Endothelial cell of umbilical vein (primary cell): ENCODE data around the gene RSPH6A. TPM values are rescaled to one million over a fixed set of nuclear protein-coding genes. Genes with fewer than 3 reads are reported as not detected.

Experiments
- BruUV-seq: library from RNA; stranded (reverse); fragments of 400-500 nt; replicated peaks from 2 replicates; lab custom pipeline; 2021; lab: Mats Ljungman, UMichigan
- CTCF ChIA-PET: fragments of 300-600, 350-600 bp; sonication (Branson Sonifier 250); formaldehyde crosslinking; loops from one replicate; lab custom pipeline; 2021; ENCODE audit warnings: antibody characterized with exemption, inconsistent platforms; lab: Charles Lee
- POLR2A ChIA-PET: fragments of 300-600, 350-600 bp; sonication (Branson Sonifier 250); formaldehyde crosslinking; loops from one replicate; lab custom pipeline; 2021; ENCODE audit warnings: antibody characterized with exemption, inconsistent platforms; lab: Charles Lee
- DNase-seq: peaks from one replicate; pipeline ENCODE4 v3.0.0-alpha.2; 2011; ENCODE audit warnings: low read depth, low spot score
- FAIRE-seq: peaks from 2 replicates; lab custom pipeline; 2011; peaks lifted over from hg19 to GRCh38; lab: Jason Lieb, UNC
- H2AFZ ChIP-seq: 2 replicates; pipeline ENCODE4 v1.6.0; 2012; ENCODE audit warnings: low read depth, low read length, control low read depth, inconsistent platforms
- H3K27ac ChIP-seq: 2 replicates; pipeline ENCODE4 v1.5.1; 2011; ENCODE audit warnings: low read depth, mild to moderate bottlenecking, control low read depth, low read length, moderate library complexity; ENCODE audit not compliant: insufficient read depth
- H3K27me3 ChIP-seq, 2 experiments: 2 replicates each; pipeline versions ENCODE4 v1.6.0 to v1.6.1; 2011; ENCODE audit warnings: low read length in 2 of 2, mixed read lengths in 1 of 2; ENCODE audit not compliant: control insufficient read depth in 2 of 2, insufficient read depth in 2 of 2
- H3K36me3 ChIP-seq, 2 experiments: 2 replicates in 1 of 2; 3 replicates in 1 of 2; pipeline ENCODE4 v1.5.1; 2011; ENCODE audit warnings: low read length in 2 of 2, mild to moderate bottlenecking in 1 of 2, moderate library complexity in 1 of 2; ENCODE audit not compliant: control insufficient read depth in 2 of 2, insufficient read depth in 2 of 2; ENCODE audit errors: extremely low read depth in 1 of 2
- H3K4me1 ChIP-seq: 3 replicates; pipeline ENCODE4 v1.5.1; 2011; ENCODE audit warnings: mild to moderate bottlenecking, low read length; ENCODE audit not compliant: control insufficient read depth, insufficient read depth; ENCODE audit errors: extremely low read depth
- H3K4me2 ChIP-seq: 2 replicates; pipeline ENCODE4 v1.6.1; 2011; ENCODE audit warnings: low read length, control low read depth, mixed read lengths; ENCODE audit not compliant: insufficient read depth
- H3K4me3 ChIP-seq, 3 experiments: fragments of 200-600 bp in 1 of 3; sonication (generic), shearing (Covaris generic) in 1 of 3; replicated peaks in 1 of 3; 2 replicates each; pipeline ENCODE4 v1.5.1; 2011 to 2016; ENCODE audit warnings: control low read depth in 3 of 3, low read length in 3 of 3, mild to moderate bottlenecking in 2 of 3, inconsistent platforms in 1 of 3, low read depth in 1 of 3, moderate library complexity in 1 of 3; ENCODE audit not compliant: insufficient read depth in 1 of 3
- H3K79me2 ChIP-seq: 2 replicates; pipeline ENCODE4 v1.6.0; 2012; ENCODE audit warnings: low read length, inconsistent platforms; ENCODE audit not compliant: control insufficient read depth, insufficient read depth
- H3K9ac ChIP-seq: replicated peaks from 2 replicates; pipeline ENCODE3; 2011; ENCODE audit warnings: low read length, control low read depth; ENCODE audit not compliant: insufficient read depth; ENCODE audit errors: extremely low read depth
- H3K9me1 ChIP-seq: replicated peaks from 3 replicates; pipeline ENCODE4 v1.6.0; 2011; ENCODE audit warnings: mild to moderate bottlenecking, low read length; ENCODE audit not compliant: control insufficient read depth, insufficient read depth; ENCODE audit errors: extremely low read depth
- H3K9me3 ChIP-seq: replicated peaks from 2 replicates; pipeline ENCODE4 v1.5.1; 2012; ENCODE audit warnings: low read length, inconsistent platforms; ENCODE audit not compliant: control insufficient read depth, insufficient read depth
- H4K20me1 ChIP-seq: replicated peaks from 2 replicates; pipeline ENCODE3; 2011; ENCODE audit warnings: mild to moderate bottlenecking, low read length; ENCODE audit not compliant: control insufficient read depth, insufficient read depth; ENCODE audit errors: extremely low read depth
- CTCF ChIP-seq, 2 donors: IDR thresholded peaks; 1 replicate in 1 of 2; 2 replicates in 1 of 2; pipeline ENCODE4 v1.5.1; 2011; ENCODE audit warnings: low read length in 2 of 2, mild to moderate bottlenecking in 2 of 2, moderate library complexity in 2 of 2, control low read depth in 1 of 2, inconsistent platforms in 1 of 2, low read depth in 1 of 2; ENCODE audit not compliant: insufficient read depth in 1 of 2; ENCODE audit errors: extremely low read depth in 1 of 2
- EZH2 ChIP-seq: IDR thresholded peaks from 2 replicates; pipeline ENCODE4 v1.6.1; 2012; ENCODE audit warnings: borderline replicate concordance, low read depth, mild to moderate bottlenecking, moderate library complexity, low read length, inconsistent platforms; ENCODE audit not compliant: severe bottlenecking
- FOS ChIP-seq: IDR thresholded peaks from 2 replicates; pipeline ENCODE4 v1.6.1; 2011; ENCODE audit warnings: mild to moderate bottlenecking, low read length, moderate library complexity, borderline replicate concordance; ENCODE audit not compliant: insufficient read depth
- POLR2AphosphoS5 ChIP-seq: IDR thresholded peaks from 2 replicates; pipeline ENCODE4 v1.6.1; 2012; ENCODE audit warnings: low read depth, mild to moderate bottlenecking, control low read depth, low read length, moderate library complexity; ENCODE audit not compliant: insufficient read depth
- dilution Hi-C: fragments of 300-500 bp; cut with MboI; formaldehyde crosslinking; loops from one replicate; pipeline ENCODE4 v1.15.0; 2019; ENCODE audit warnings: low sequenced_read_pairs; ENCODE audit not compliant: extremely low pct_ligation_motif_present
- intact Hi-C: fragments of 100-400 bp; cut with micrococcal nuclease; formaldehyde crosslinking; loops from one replicate; pipeline ENCODE4 v1.10.0; 2022
- polyA plus RNA-seq, 4 experiments: library from polyadenylated mRNA; depleted of rRNA in 3 of 4; stranded (reverse) in 3 of 4; unstranded in 1 of 4; fragments of >200 nt; gene quantifications; 2 replicates each; pipeline versions ENCODE4 v1.2.1 to v1.2.3, GENCODE V29; 2011 to 2012; ENCODE audit warnings: missing spikeins in 1 of 4
- total RNA-seq: library from RNA; stranded (reverse); gene quantifications from 2 replicates; pipeline ENCODE4 v1.2.3, GENCODE V29; 2021
- TF ChIP-seq, protein P1 (sequence below): IDR thresholded peaks from 2 replicates; pipeline ENCODE4 v1.6.1; 2011; ENCODE audit not compliant: insufficient read depth, insufficient read length

The RSPH6A gene
- total and polyA plus RNA-seq, 2 donors (not counting 3 experiments of a cell fraction or from before 2014, with no cell fraction given) = 0.03 to 0.62 TPM

- no peaks in the 10 kb centered on the region for H4K20me1 ChIP-seq
- ChIA-PET CTCF (interaction anchor here (1.3 to 2.0 kb wide), 2 partner anchors 9 to 58 kb away, joined by 3 to 10 read pairs; no protein-coding TSS in a partner anchor), POLR2A (no interaction called here)
- dilution Hi-C loops = no loop called here
- H2AFZ ChIP-seq = no peak overlapping the region
- no peaks in the 10 kb centered on the region for H3K36me3 ChIP-seq
- no peaks in the 10 kb centered on the region for H3K9me3 ChIP-seq
- intact Hi-C loops = no loop called here
- H3K79me2 ChIP-seq = no peaks in the 10 kb centered on the region
- no peaks in the 10 kb centered on the region for H3K27me3 ChIP-seq
- H3K4me3 ChIP-seq = no peak overlapping the region
- H3K9ac ChIP-seq = no peak overlapping the region
- TF ChIP-seq EZH2 (no peak), CTCF (IDR thresholded peaks at IDR 0.05; ENCODE audit: extremely low read depth in 1 of 2, insufficient read depth in 1 of 2, low read depth in 1 of 2, low read length in 2 of 2) (no peak), POLR2AphosphoS5 (no peak)
- TF ChIP-seq, protein P1, sequence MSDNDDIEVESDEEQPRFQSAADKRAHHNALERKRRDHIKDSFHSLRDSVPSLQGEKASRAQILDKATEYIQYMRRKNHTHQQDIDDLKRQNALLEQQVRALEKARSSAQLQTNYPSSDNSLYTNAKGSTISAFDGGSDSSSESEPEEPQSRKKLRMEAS = no peak
- H3K27ac ChIP-seq = no peak overlapping the region
- DNase-seq (no peak), FAIRE-seq (no peak)
- no peak overlapping the region for H3K4me2 ChIP-seq
- H3K4me1 ChIP-seq = no peaks in the 10 kb centered on the region
- no peaks in the 10 kb centered on the region for H3K9me1 ChIP-seq
- no TSS peak for BruUV-seq
These were observed 56.2 kb downstream of the RSPH6A start for GRCh38 chr19:45758921-45759320.

- H2AFZ ChIP-seq = no peak overlapping the region
- ChIA-PET CTCF (interaction anchor here (1.0 to 2.0 kb wide), 3 partner anchors 10 to 51 kb away, joined by 3 to 10 read pairs (median 3); no protein-coding TSS in a partner anchor), POLR2A (interaction anchor here (0.8 kb wide), 1 partner anchor 12 kb away, joined by 3 read pairs; the partner anchor contains the start of gene SIX5)
- no peaks in the 10 kb centered on the region for H3K79me2 ChIP-seq
- FAIRE-seq (no peak), DNase-seq (no peak)
- no peak overlapping the region for H3K27ac ChIP-seq
- no TSS peak for BruUV-seq
- no peaks in the 10 kb centered on the region for H4K20me1 ChIP-seq
- H3K4me3 ChIP-seq = no peak overlapping the region
- H3K9me3 ChIP-seq = no peaks in the 10 kb centered on the region
- no peaks in the 10 kb centered on the region for H3K4me1 ChIP-seq
- dilution Hi-C loops (no loop called here), intact Hi-C loops (no loop called here)
- no peaks in the 10 kb centered on the region for H3K9me1 ChIP-seq
- no peaks in the 10 kb centered on the region for H3K36me3 ChIP-seq
- no peak for TF ChIP-seq FOS
- no peak for TF ChIP-seq EZH2
- TF ChIP-seq POLR2AphosphoS5 = no peak
- no peak overlapping the region for H3K4me2 ChIP-seq
- no peak overlapping the region for H3K9ac ChIP-seq
- H3K27me3 ChIP-seq = no peaks in the 10 kb centered on the region
These were observed 57.4 kb downstream of the RSPH6A start for GRCh38 chr19:45757695-45758094.
